HepG2 (cell line): ENCODE data around the gene MFSD2A.

Source experiments
- ATF2 ChIP-seq: sonication (generic); formaldehyde crosslinking; IDR thresholded peaks from 2 replicates; pipeline ENCODE4 v1.4.0; 2020; ENCODE audit warnings: missing genetic modification reagents
- CBFB ChIP-seq: sonication (generic); formaldehyde crosslinking; IDR thresholded peaks from 2 replicates; pipeline ENCODE4 v1.4.0; 2020; ENCODE audit warnings: missing genetic modification reagents
- HNRNPH1 ChIP-seq: fragments of 200-400 bp; formaldehyde crosslinking; optimal IDR thresholded peaks from 2 replicates; pipeline ENCODE3; 2017; ENCODE audit warnings: mild to moderate bottlenecking, low read depth, low read length
- SMC3 ChIP-seq: IDR thresholded peaks from 2 replicates; pipeline ENCODE4 v1.6.1; 2011; ENCODE audit warnings: low read length, improper control_type of control experiment
- TSC22D2 ChIP-seq: sonication (generic); formaldehyde crosslinking; IDR thresholded peaks from 2 replicates; pipeline ENCODE4 v1.5.1; 2020; ENCODE audit warnings: missing genetic modification reagents, mild to moderate bottlenecking, borderline replicate concordance
- WIZ ChIP-seq: sonication (generic); formaldehyde crosslinking; IDR thresholded peaks from 2 replicates; pipeline ENCODE4 v1.5.1; 2020; ENCODE audit warnings: mild to moderate bottlenecking, missing genetic modification reagents
- ZNF354B ChIP-seq: sonication (generic); formaldehyde crosslinking; IDR thresholded peaks from 2 replicates; pipeline ENCODE4 v1.8.0; 2022; ENCODE audit warnings: mild to moderate bottlenecking, missing genetic modification reagents
- ZNF747 ChIP-seq: sonication (generic); formaldehyde crosslinking; IDR thresholded peaks from 2 replicates; pipeline ENCODE4 v1.8.1; 2023; ENCODE audit warnings: missing genetic modification reagents, mild to moderate bottlenecking, borderline replicate concordance
- TF ChIP-seq, protein P1 (sequence below): sonication (generic); formaldehyde crosslinking; IDR thresholded peaks from 2 replicates; pipeline ENCODE4 v1.5.0; 2020; ENCODE audit warnings: mild to moderate bottlenecking, missing genetic modification reagents, moderate library complexity

GRCh38 chr1:39954870-39955546 lies at the start of gene MFSD2A:
- TF ChIP-seq WIZ, result no peak
- TF ChIP-seq TSC22D2 (CRISPR knock-in tag), result no peak
- no peak for TF ChIP-seq HNRNPH1
- TF ChIP-seq ZNF747 (CRISPR knock-in tag), result no peak
- TF ChIP-seq ATF2 (CRISPR knock-in tag), result no peak
- TF ChIP-seq, protein P1, sequence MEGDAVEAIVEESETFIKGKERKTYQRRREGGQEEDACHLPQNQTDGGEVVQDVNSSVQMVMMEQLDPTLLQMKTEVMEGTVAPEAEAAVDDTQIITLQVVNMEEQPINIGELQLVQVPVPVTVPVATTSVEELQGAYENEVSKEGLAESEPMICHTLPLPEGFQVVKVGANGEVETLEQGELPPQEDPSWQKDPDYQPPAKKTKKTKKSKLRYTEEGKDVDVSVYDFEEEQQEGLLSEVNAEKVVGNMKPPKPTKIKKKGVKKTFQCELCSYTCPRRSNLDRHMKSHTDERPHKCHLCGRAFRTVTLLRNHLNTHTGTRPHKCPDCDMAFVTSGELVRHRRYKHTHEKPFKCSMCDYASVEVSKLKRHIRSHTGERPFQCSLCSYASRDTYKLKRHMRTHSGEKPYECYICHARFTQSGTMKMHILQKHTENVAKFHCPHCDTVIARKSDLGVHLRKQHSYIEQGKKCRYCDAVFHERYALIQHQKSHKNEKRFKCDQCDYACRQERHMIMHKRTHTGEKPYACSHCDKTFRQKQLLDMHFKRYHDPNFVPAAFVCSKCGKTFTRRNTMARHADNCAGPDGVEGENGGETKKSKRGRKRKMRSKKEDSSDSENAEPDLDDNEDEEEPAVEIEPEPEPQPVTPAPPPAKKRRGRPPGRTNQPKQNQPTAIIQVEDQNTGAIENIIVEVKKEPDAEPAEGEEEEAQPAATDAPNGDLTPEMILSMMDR (CRISPR knock-in tag), result no peak
- TF ChIP-seq CBFB, result no peak
- TF ChIP-seq SMC3, result no peak
- TF ChIP-seq ZNF354B (CRISPR knock-in tag), result no peak
